HepG2 (cell line): ENCODE results near the gene FNDC8. TPM values are rescaled to one million over a fixed set of nuclear protein-coding genes. Genes with fewer than 3 reads are reported as not detected.

Source experiments
- ASH2L ChIP-seq: fragments of 300-600, 200-600 bp; sonication (generic); IDR thresholded peaks from 2 replicates; pipeline ENCODE4 v1.7.0; 2017; ENCODE audit warnings: low read depth, mild to moderate bottlenecking, moderate library complexity, mixed read lengths, low read length; ENCODE audit not compliant: insufficient read length
- NCOA1 ChIP-seq: sonication (generic); formaldehyde crosslinking; IDR thresholded peaks from 2 replicates; pipeline ENCODE4 v1.9.0; 2021; ENCODE audit warnings: missing genetic modification reagents
- PHF5A ChIP-seq: IDR thresholded peaks from one replicate; pipeline ENCODE4 v1.6.1; 2018; ENCODE audit warnings: low read depth, missing genetic modification reagents; ENCODE audit not compliant: unreplicated experiment
- POLR2A ChIP-seq, 2 experiments: IDR thresholded peaks; 2 replicates each; pipeline ENCODE4 v1.6.1; 2011; ENCODE audit warnings: low read depth in 2 of 2, low read length in 2 of 2, mild to moderate bottlenecking in 1 of 2, moderate library complexity in 1 of 2; ENCODE audit not compliant: insufficient read depth in 1 of 2
- RARG ChIP-seq: sonication (generic); formaldehyde crosslinking; IDR thresholded peaks from 2 replicates; pipeline ENCODE4 v1.4.0; 2020; ENCODE audit warnings: low read depth, mild to moderate bottlenecking, missing genetic modification reagents
- SIN3A ChIP-seq: IDR thresholded peaks from 2 replicates; pipeline ENCODE4 v1.6.1; 2011; ENCODE audit warnings: low read depth, mild to moderate bottlenecking, control low read depth, low read length, borderline replicate concordance
- SRY ChIP-seq: sonication (generic); formaldehyde crosslinking; IDR thresholded peaks from 2 replicates; pipeline ENCODE4 v1.8.0; 2022; ENCODE audit warnings: mild to moderate bottlenecking, missing genetic modification reagents
- U2AF2 ChIP-seq: fragments of 200-400 bp; formaldehyde crosslinking; IDR thresholded peaks from 2 replicates; pipeline ENCODE4 v1.6.1; 2017; ENCODE audit warnings: low read depth, mild to moderate bottlenecking, low read length
- ZNF260 ChIP-seq: sonication (generic); formaldehyde crosslinking; IDR thresholded peaks from 2 replicates; pipeline ENCODE4 v1.4.0; 2020; ENCODE audit warnings: missing genetic modification reagents, low read depth, mild to moderate bottlenecking, borderline replicate concordance
- ZNF441 ChIP-seq: sonication (generic); formaldehyde crosslinking; IDR thresholded peaks from 2 replicates; pipeline ENCODE4 v1.7.0; 2021; ENCODE audit warnings: missing genetic modification reagents, borderline replicate concordance
- ZNF570 ChIP-seq: sonication (generic); formaldehyde crosslinking; IDR thresholded peaks from 2 replicates; pipeline ENCODE4 v1.4.0; 2020; ENCODE audit warnings: mild to moderate bottlenecking, missing genetic modification reagents, borderline replicate concordance
- ZNF619 ChIP-seq: sonication (generic); formaldehyde crosslinking; IDR thresholded peaks from 2 replicates; pipeline ENCODE4 v1.4.0; 2020; ENCODE audit warnings: mild to moderate bottlenecking, missing genetic modification reagents
- polyA plus RNA-seq, 8 experiments: library from polyadenylated mRNA; depleted of rRNA in 3 of 8; stranded (reverse) in 7 of 8; unstranded in 1 of 8; fragments of >200 nt; fragmentation: Illumina TruSeq in 4 of 8; extraction: Trizol in 4 of 8; gene quantifications; 2 replicates each; pipeline versions ENCODE4 v1.2.1 to v1.2.3, GENCODE V29; 2011 to 2016; ENCODE audit warnings: low read depth in 4 of 8, missing spikeins in 1 of 8, mixed read lengths in 1 of 8; ENCODE audit not compliant: insufficient read depth in 1 of 8
- total RNA-seq, 5 experiments: library from RNA; depleted of rRNA; stranded (reverse); fragments of >200 nt; fragmentation: Illumina TruSeq; extraction: Trizol; gene quantifications; 2 replicates each; pipeline ENCODE4 v1.2.3, GENCODE V29; 2016; ENCODE audit warnings: low read depth in 1 of 5
- TF ChIP-seq, protein P1 (sequence below): sonication (generic); formaldehyde crosslinking; IDR thresholded peaks from 2 replicates; pipeline ENCODE4 v1.4.0; 2020; ENCODE audit warnings: missing genetic modification reagents
- TF ChIP-seq, protein P2 (sequence below): sonication (generic); formaldehyde crosslinking; conservative IDR thresholded peaks from 2 replicates; pipeline ENCODE4 v1.8.0; 2022; ENCODE audit warnings: missing genetic modification reagents
- TF ChIP-seq, protein P3 (sequence below), 2 experiments: fragments of 450-650 bp in 1 of 2; sonication (generic) in 1 of 2; formaldehyde crosslinking in 1 of 2; IDR thresholded peaks; 2 replicates each; pipeline versions ENCODE4 v1.6.1 to v1.8.0; 2016 to 2022; ENCODE audit warnings: antibody characterized with exemption in 1 of 2, mild to moderate bottlenecking in 1 of 2, missing genetic modification reagents in 1 of 2
- TF ChIP-seq, protein P4 (sequence below): sonication (generic); formaldehyde crosslinking; IDR thresholded peaks from 2 replicates; pipeline ENCODE4 v1.5.1; 2020; ENCODE audit warnings: missing genetic modification reagents, mild to moderate bottlenecking, borderline replicate concordance

Gene FNDC8
- total and polyA plus RNA-seq, 2 of the 13 experiments (the other 11 are each of a cell fraction or from before 2014, with no cell fraction given), result not detected

DNA sequence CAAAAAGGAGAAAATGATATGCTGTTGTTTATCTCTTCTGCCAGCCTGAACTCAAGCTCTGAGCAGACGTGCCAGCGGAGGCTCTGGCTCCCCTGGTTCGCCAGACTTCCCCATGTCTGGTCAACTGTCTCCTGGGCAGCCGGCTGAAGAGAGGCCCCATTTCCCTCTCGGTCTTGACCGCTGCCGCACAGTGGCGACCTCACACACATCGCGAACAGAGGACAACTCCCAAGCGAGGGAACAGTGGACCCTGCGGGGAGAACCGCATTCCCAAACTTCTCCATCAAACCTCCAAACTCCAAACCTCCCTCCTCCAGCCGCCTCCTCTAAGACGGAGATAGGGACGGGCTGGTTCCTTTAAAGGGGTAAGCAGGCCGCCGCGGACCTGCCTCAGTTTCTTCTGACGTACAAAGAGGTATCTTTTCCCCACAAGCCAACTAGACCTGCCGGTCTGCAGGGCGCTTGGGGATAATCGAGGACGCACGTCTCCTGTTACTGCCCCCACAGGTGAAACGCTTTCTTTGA, 33.0 kb upstream of the FNDC8 start (continued):
- TF ChIP-seq ASH2L (no peak), SRY (CRISPR knock-in tag) (peak; percentile 65), SIN3A (peak; percentile 72; the same call in 1 of the 2 replicates), U2AF2 (no peak), PHF5A (CRISPR knock-in tag) (no peak), ZNF260 (no peak), ZNF619 (CRISPR knock-in tag) (no peak), RARG (no peak), POLR2A (IDR thresholded peaks at IDR 0.05; ENCODE audit: insufficient read depth in 1 of 2, low read depth in 2 of 2, low read length in 2 of 2) (0 out of 4 replicates have a peak, but pooled peaks of 1 of the 2 experiments have one; percentile 4), ZNF441 (CRISPR knock-in tag) (no peak; the same call in 1 of the 2 replicates), ZNF570 (CRISPR knock-in tag) (no peak), NCOA1 (CRISPR knock-in tag) (0 out of 2 replicates have a peak, but pooled peaks have one; percentile 26)
- TF ChIP-seq, protein P1, sequence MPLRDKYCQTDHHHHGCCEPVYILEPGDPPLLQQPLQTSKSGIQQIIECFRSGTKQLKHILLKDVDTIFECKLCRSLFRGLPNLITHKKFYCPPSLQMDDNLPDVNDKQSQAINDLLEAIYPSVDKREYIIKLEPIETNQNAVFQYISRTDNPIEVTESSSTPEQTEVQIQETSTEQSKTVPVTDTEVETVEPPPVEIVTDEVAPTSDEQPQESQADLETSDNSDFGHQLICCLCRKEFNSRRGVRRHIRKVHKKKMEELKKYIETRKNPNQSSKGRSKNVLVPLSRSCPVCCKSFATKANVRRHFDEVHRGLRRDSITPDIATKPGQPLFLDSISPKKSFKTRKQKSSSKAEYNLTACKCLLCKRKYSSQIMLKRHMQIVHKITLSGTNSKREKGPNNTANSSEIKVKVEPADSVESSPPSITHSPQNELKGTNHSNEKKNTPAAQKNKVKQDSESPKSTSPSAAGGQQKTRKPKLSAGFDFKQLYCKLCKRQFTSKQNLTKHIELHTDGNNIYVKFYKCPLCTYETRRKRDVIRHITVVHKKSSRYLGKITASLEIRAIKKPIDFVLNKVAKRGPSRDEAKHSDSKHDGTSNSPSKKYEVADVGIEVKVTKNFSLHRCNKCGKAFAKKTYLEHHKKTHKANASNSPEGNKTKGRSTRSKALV (CRISPR knock-in tag), result no peak
- TF ChIP-seq, protein P2, sequence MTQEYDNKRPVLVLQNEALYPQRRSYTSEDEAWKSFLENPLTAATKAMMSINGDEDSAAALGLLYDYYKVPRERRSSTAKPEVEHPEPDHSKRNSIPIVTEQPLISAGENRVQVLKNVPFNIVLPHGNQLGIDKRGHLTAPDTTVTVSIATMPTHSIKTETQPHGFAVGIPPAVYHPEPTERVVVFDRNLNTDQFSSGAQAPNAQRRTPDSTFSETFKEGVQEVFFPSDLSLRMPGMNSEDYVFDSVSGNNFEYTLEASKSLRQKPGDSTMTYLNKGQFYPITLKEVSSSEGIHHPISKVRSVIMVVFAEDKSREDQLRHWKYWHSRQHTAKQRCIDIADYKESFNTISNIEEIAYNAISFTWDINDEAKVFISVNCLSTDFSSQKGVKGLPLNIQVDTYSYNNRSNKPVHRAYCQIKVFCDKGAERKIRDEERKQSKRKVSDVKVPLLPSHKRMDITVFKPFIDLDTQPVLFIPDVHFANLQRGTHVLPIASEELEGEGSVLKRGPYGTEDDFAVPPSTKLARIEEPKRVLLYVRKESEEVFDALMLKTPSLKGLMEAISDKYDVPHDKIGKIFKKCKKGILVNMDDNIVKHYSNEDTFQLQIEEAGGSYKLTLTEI, result no peak
- TF ChIP-seq, protein P3, sequence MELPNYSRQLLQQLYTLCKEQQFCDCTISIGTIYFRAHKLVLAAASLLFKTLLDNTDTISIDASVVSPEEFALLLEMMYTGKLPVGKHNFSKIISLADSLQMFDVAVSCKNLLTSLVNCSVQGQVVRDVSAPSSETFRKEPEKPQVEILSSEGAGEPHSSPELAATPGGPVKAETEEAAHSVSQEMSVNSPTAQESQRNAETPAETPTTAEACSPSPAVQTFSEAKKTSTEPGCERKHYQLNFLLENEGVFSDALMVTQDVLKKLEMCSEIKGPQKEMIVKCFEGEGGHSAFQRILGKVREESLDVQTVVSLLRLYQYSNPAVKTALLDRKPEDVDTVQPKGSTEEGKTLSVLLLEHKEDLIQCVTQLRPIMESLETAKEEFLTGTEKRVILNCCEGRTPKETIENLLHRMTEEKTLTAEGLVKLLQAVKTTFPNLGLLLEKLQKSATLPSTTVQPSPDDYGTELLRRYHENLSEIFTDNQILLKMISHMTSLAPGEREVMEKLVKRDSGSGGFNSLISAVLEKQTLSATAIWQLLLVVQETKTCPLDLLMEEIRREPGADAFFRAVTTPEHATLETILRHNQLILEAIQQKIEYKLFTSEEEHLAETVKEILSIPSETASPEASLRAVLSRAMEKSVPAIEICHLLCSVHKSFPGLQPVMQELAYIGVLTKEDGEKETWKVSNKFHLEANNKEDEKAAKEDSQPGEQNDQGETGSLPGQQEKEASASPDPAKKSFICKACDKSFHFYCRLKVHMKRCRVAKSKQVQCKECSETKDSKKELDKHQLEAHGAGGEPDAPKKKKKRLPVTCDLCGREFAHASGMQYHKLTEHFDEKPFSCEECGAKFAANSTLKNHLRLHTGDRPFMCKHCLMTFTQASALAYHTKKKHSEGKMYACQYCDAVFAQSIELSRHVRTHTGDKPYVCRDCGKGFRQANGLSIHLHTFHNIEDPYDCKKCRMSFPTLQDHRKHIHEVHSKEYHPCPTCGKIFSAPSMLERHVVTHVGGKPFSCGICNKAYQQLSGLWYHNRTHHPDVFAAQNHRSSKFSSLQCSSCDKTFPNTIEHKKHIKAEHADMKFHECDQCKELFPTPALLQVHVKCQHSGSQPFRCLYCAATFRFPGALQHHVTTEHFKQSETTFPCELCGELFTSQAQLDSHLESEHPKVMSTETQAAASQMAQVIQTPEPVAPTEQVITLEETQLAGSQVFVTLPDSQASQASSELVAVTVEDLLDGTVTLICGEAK (IDR thresholded peaks at IDR 0.05), result no peak
- TF ChIP-seq, protein P3 (CRISPR knock-in tag; IDR thresholded peaks at IDR 0.05), result no peak
- TF ChIP-seq, protein P4, sequence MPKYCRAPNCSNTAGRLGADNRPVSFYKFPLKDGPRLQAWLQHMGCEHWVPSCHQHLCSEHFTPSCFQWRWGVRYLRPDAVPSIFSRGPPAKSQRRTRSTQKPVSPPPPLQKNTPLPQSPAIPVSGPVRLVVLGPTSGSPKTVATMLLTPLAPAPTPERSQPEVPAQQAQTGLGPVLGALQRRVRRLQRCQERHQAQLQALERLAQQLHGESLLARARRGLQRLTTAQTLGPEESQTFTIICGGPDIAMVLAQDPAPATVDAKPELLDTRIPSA (CRISPR knock-in tag), result no peak
